DOHH2 (cell line): ENCODE data around the gene ROGDI.

ENCODE experiments used
- CTCF ChIP-seq: fragments of 200-600 bp; sonication (generic); IDR thresholded peaks from one replicate; pipeline ENCODE4 v1.5.1; 2014; ENCODE audit warnings: antibody characterized with exemption, mild to moderate bottlenecking, low read depth, low read length; ENCODE audit not compliant: poor library complexity, severe bottlenecking
- EZH2phosphoT487 ChIP-seq: fragments of 200-600 bp; sonication (generic); IDR thresholded peaks from 2 replicates; pipeline ENCODE4 v1.6.1; 2017; ENCODE audit warnings: borderline replicate concordance, mild to moderate bottlenecking, antibody characterized with exemption, low read length, moderate library complexity, mixed read lengths

DNA sequence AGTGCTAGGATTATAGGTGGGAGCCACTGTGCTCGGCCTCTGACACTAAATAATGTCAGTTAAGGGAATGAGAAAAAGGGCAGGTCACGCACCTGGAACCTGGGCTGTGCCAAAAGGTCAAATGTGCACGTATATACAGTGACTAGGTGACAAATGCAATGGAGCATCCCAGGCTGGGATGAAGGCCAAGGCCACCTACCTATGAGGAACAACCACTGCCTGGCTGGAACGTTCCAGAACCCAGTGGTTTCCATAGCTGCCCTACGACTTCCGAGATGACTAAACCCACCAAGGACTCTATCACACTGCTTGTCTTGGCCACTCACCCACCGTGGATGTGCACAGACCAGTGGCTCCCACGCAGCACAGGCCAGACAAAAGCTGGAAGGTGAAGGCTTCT lies 51.5 kb downstream of the ROGDI start:
- no peak for TF ChIP-seq CTCF
- TF ChIP-seq EZH2phosphoT487: no peak
